HG02885 (cell line): ENCODE measurements around the gene GPR83.
"Not testable (repeated sequence)": the region's sequence is repeated elsewhere in the genome, so short reads cannot be mapped to it uniquely, and the experiment has no call there.

Experiments
- ATAC-seq: cut with Tn5 transposase; IDR thresholded peaks from one replicate; pipeline ENCODE4 v1.9.1; 2021; ENCODE audit warnings: mild to moderate bottlenecking; ENCODE audit not compliant: unreplicated experiment, poor library complexity

The GPR83 gene

GRCh38 chr11:94400839-94401772 is at the start of gene GPR83:
GPR83 (minus strand) TSS chr11:94401419; CDS start chr11:94401247, 172 bp downstream.
- ATAC-seq = no peak

GRCh38 chr11:94450048-94450447 is 48.8 kb upstream of the GPR83 start:
- no peak for ATAC-seq

DNA sequence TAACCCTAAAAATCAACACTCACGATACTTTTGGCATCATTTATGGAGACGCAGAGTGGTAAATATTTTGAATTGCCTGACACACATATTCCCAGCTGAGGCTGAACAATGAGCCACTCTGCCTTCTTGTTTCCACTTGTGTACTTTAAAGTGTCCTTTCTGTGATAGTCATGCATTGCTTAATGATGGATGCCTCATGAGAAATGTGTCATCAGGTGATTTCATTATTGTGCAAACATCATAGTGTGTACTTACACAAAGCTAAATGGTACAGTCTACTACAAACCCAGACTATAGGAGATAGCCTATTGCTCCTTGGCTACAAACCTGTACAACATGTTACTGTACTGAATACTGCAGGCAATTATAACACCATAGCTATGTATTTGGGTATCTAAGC is 48.2 kb upstream of the GPR83 start:
- ATAC-seq = no peak

DNA sequence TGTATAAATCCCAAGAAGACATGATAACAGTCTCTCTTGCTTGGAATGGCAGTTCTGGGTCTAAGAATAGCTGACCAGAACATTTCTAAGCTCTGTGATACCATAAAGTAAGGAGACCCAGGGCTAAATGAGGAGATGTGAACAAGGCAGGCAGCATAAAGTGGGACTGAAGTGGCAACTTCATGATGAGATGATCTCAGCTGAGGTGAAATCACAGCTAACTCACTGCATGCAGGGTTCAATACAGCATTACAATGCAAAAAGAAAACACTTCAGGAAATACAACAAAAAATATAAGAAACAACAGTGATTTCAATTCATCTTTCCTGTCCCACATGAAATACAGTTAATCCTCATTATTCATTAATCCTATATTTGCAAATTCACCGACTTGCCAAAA is 47.8 kb upstream of the GPR83 start:
- no peak for ATAC-seq

DNA sequence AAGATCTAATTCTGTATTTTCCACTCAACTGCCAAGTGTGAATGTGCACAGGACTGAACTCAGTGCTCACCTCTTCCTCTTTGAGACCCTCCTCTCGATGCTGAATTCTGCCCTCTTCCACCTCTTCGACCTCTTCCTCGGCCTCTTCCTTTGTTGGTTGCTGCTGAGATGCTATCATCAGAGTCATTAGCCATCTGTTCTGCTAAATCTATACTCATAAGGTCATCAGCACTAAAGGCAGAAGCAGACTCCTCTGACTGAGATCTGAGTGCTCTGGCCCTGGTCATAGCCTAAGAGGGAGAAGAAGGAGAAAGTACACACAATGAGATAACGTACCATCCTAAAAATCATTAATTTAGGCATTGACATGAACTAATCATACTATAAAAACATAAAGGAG is 45.9 kb upstream of the GPR83 start:
- ATAC-seq = no peak

GRCh38 chr11:94445641-94446040 is 44.4 kb upstream of the GPR83 start:
- ATAC-seq = no peak

DNA sequence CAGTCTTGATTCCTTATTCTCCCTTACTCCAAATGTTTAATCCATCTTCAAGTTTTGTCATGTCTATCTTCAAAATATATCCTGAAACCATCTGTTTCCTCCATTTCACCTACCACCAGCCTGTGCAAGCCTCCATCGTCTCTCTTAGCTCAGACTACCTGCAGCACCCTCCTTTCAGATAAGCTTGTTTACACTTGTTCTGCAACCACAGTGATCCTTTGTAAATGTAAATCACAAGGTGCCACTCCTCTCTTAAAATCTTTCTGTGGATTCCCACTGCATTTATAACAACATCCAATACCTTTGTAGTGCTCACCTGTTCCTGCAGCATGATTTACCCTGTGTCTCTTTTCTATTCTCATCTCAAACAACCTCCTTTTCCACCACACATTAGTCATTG is 31.8 kb upstream of the GPR83 start:
- no peak for ATAC-seq

GRCh38 chr11:94424662-94425061 is 23.4 kb upstream of the GPR83 start:
- no peak for ATAC-seq

- ATAC-seq = no peak
These were observed 22.8 kb upstream of the GPR83 start for GRCh38 chr11:94424011-94424410.

DNA sequence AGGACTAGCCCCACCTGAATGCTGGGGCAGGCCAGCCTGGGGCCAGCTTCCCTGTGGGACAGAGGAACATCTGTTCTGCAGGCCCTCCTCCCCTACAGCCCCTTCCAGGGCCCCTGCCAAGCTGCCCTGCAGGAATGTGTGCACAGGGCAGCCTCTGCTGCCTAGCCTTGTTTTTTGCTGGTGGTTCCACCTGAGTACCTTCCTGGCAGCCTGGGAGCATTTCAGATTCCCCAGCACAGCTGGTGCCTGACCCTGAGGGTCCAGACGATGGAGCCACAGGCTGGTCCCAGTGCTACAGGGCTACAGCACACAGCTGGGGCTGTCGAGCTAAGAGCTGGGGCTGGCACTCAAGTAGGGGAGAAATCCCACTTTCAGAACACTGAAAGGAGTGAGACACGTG is 22.3 kb upstream of the GPR83 start:
- ATAC-seq = no peak

GRCh38 chr11:94418123-94418765 is 17.0 kb upstream of the GPR83 start:
- ATAC-seq = no peak

- ATAC-seq = no peak
These were observed 16.3 kb upstream of the GPR83 start for GRCh38 chr11:94417386-94417987.

DNA sequence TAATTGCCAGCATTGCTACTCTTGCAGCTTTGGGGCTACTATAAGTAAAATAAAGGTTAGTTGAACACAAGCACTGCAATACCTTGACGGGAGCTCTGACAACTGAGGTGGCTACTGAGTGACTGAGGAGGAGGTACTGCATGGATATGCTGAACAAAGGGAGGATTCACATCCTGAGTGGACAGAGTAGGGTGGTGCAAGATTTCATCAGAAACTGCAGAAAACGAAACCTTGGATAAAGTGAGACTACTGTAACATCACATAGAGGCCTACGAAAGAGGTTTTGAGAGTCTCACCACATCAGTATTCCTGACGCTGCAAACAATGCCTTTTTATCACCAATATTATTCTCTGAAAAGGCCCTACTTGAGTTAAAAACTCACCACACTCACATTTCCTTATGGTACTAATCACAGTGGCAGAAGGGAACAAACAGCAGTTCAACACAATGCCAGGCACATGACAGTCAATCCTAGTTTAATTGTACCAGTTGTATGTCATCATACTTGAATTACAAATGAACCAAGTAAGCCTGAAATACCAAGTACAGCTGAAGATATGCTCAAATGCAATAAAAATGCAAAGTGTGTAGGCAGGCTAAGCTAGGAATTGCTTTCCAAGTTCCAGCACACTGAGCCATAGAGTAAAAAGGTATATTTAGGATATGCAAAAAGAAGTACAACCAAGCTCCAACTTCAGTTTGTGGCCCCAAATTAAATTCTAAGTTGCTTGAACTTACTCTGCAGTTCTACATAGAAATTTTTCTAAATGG is 4.0 kb upstream of the GPR83 start:
- ATAC-seq = no peak

- ATAC-seq = no peak
These were observed 1.1 kb upstream of the GPR83 start for GRCh38 chr11:94402355-94402754.

GRCh38 chr11:94401773-94402265 is 600 bp upstream of the GPR83 start:
- ATAC-seq = no peak

GRCh38 chr11:94400457-94400838 is 771 bp downstream of the GPR83 start:
- ATAC-seq = no peak

GRCh38 chr11:94400050-94400449 is 1.2 kb downstream of the GPR83 start:
- ATAC-seq = no peak

DNA sequence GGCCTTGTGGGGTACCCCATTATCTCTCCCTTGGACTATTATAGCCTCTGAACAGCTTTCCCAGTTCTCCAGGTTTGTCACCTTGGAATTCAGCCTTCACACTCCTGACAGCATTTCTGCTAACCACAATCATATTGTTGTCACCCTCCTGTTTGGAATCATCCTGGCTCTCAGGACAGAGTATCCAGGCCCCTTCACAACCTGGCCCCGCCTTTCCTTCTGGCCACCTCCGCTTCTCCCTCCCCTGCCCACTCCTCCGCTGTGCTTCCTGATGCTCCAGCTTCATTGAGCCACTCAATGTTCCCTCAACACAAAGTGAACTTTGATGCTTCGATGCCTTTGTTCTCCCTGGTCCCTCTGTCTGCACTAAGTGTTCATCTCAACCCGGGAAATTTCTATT is 3.1 kb downstream of the GPR83 start:
- no peak for ATAC-seq

DNA sequence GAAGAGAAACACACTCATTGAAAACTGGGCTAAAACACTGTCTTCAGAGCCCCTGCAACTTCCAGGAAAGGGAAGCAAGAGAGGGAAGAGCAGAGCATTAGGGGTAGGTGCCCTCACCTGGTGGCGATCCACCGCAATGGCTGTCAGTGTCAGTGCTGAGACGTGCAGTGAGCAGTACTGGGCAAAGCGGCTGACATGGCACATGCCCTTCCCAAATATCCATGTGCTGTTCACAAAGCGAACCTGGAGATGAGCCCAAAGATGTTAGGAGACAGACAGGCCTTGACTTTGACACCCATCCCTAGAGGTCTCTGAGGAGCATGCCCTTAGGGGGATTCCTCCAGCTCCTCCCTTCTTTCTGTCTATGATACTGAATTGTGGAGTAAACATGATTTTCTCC is 4.9 kb downstream of the GPR83 start:
- no peak for ATAC-seq

DNA sequence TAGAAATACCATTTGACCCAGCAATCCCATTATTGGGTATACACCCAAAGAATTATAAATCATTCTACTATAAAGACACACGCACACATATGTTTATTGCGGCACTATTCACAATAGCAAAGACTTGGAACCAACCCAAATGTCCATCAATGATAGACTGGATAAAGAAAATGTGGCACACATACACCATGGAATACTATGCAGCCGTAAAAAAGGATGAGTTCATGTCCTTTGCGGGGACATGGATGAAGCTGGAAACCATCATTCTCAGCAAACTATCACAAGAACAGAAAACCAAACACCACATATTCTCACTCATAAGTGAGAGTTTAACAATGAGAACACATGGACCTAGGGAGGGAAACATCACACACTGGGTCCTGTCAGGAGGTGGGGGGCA is 9.3 kb downstream of the GPR83 start:
- not testable (repeated sequence) for ATAC-seq
